Heart right ventricle (tissue), 16 donors: ENCODE measurements around the gene ARHGAP42. TPM values are rescaled to one million over a fixed set of nuclear protein-coding genes. Genes with fewer than 3 reads are reported as not detected.

Experiments
- ATAC-seq, 8 donors: fragments of 200-7000 bp; cut with Tn5 transposase; one replicate each; pipeline ENCODE4 v1.9.1; 2020; ENCODE audit warnings: mild to moderate bottlenecking in 8 of 8, moderate library complexity in 8 of 8, moderate number of reproducible peaks in 1 of 8
- DNase-seq, 2 donors: peaks; one replicate each; pipeline ENCODE4 v3.0.0-alpha.2; 2020
- H3K27ac ChIP-seq, 10 donors: fragments of 200-600 bp; sonication (generic) in 2 of 10; one replicate each; pipeline versions ENCODE4 v1.5.0 to v1.8.0; 2020 to 2022; ENCODE audit warnings: mild to moderate bottlenecking in 3 of 10
- H3K27me3 ChIP-seq, 7 donors: fragments of 200-600 bp; one replicate each; pipeline ENCODE4 v1.8.0; 2021 to 2022; ENCODE audit warnings: mild to moderate bottlenecking in 2 of 7
- H3K36me3 ChIP-seq, 9 donors: fragments of 200-600 bp; sonication (generic) in 1 of 9; one replicate each; pipeline versions ENCODE4 v1.5.0 to v1.8.0; 2020 to 2022; ENCODE audit warnings: mild to moderate bottlenecking in 2 of 9
- H3K4me1 ChIP-seq, 9 donors: fragments of 200-600 bp; sonication (generic) in 1 of 9; one replicate each; pipeline versions ENCODE4 v1.5.0 to v1.8.0; 2020 to 2022; ENCODE audit warnings: mild to moderate bottlenecking in 4 of 9
- H3K4me3 ChIP-seq, 10 donors: fragments of 200-600 bp; sonication (generic) in 2 of 10; one replicate each; pipeline versions ENCODE4 v1.5.0 to v1.8.0; 2020 to 2022; ENCODE audit warnings: mild to moderate bottlenecking in 7 of 10, moderate library complexity in 2 of 10
- H3K9me3 ChIP-seq, 11 donors: fragments of 200-600 bp in 10 of 11; sonication (generic) in 2 of 11; one replicate each; pipeline versions ENCODE4 v1.5.0 to v1.8.0; 2013 to 2022; ENCODE audit warnings: mild to moderate bottlenecking in 2 of 11, control low read depth in 1 of 11, moderate library complexity in 1 of 11
- WGBS, 2 donors: extraction: QIAGEN DNeasy Blood & Tissue Kit; methylation state at CpG; one replicate each; pipeline ENCODE4 v1.1.7; 2013; ENCODE audit warnings: inconsistent platforms in 1 of 2; 5-methylcytosine and 5-hydroxymethylcytosine counted together
- intact Hi-C, 10 donors: fragments of 100-400 bp; cut with DNase I; formaldehyde crosslinking; loops; one replicate each; pipeline versions ENCODE4 v1.11.1 to v1.14.2; 2022
- polyA plus RNA-seq, 2 donors: library from polyadenylated mRNA; stranded (reverse); fragments of 200-250 nt; gene quantifications; one replicate each; pipeline ENCODE4 v1.2.3, GENCODE V29; 2013
- total RNA-seq, 10 donors: library from RNA; stranded (reverse); fragmentation: NEBNext Ultra II Directional in 3 of 10; extraction: Animal tissue kit (Norgen Biotek cat#: 25700) in 3 of 10; gene quantifications; one replicate each; pipeline versions ENCODE4 v1.2.1 to v1.2.4, GENCODE V29; 2021 to 2023
- TF ChIP-seq, protein P1 (sequence below), 9 donors: fragments of 200-600 bp; sonication (generic) in 2 of 9; IDR thresholded peaks; one replicate each; pipeline versions ENCODE4 v1.5.0 to v1.8.0; 2021 to 2022; ENCODE audit warnings: antibody characterized with exemption in 9 of 9, mild to moderate bottlenecking in 5 of 9, moderate library complexity in 1 of 9
- donor health status: Arrhythmogenic right ventricular cardiomyopathy.
- donor health status: ischemic (EF 13 %, LVEDD 7.1; RV severe dilation, severe dysfunction).
- donor health status: healthy with polysubstance abuse.
- donor health status: DM: no; HTN: yes; CAD: no.
- donor health status: DM: no; HTN: no; CAD: no.
- donor health status: ischemic (EF 25% LVEDD 6.9; RV normal size, moderate dysfunction).
- donor health status: ischemic (EF 25% LVEDD 5.7; RV mildly dilated, moderate dysfunction).
- donor health status: healthy.
- donor health status: DM: yes; HTN: yes; CAD: no.
- donor health status: Ischemic cardiomyopathy.
- donor health status: ischemic (EF 35%, LVEDD 5.7; RV mildly dilated, moderate dysfunction).
- donor health status: nonischemic (EF 11% LVEDD 7.7; RV severe dilation, severe dysfunction).
- donor health status: DM: yes; HTN: yes; CAD: no.
- donor health status: PGD.
- donor health status: ischemic (EF 29% LVEDD 5.4; RV normal size, mild dysfunction).
- donor health status: nonischemic (EF 23%, LVEDD 6.1; RV moderate dilation, normal function).

ARHGAP42 gene
- total and polyA plus RNA-seq, 12 donors: 3.9 to 13.1 (median 8.8) TPM

- intact Hi-C loops: loop anchor here in 2 of 10 donors (10.0 kb wide), 1 partner anchor 93 kb away; no protein-coding TSS in a partner anchor
- TF ChIP-seq, protein P1, sequence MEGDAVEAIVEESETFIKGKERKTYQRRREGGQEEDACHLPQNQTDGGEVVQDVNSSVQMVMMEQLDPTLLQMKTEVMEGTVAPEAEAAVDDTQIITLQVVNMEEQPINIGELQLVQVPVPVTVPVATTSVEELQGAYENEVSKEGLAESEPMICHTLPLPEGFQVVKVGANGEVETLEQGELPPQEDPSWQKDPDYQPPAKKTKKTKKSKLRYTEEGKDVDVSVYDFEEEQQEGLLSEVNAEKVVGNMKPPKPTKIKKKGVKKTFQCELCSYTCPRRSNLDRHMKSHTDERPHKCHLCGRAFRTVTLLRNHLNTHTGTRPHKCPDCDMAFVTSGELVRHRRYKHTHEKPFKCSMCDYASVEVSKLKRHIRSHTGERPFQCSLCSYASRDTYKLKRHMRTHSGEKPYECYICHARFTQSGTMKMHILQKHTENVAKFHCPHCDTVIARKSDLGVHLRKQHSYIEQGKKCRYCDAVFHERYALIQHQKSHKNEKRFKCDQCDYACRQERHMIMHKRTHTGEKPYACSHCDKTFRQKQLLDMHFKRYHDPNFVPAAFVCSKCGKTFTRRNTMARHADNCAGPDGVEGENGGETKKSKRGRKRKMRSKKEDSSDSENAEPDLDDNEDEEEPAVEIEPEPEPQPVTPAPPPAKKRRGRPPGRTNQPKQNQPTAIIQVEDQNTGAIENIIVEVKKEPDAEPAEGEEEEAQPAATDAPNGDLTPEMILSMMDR (IDR thresholded peaks at IDR 0.05): no peak
- 91 to 95% methylated on average over 1 of the region's 1 CpG for WGBS, 2 donors
Measured at GRCh38 chr11:100677796-100678195, 9.3 kb upstream of the ARHGAP42 start.

GRCh38 chr11:100680070-100680469 lies 7.0 kb upstream of the ARHGAP42 start:
- ATAC-seq (no peak), DNase-seq (no peak)
- 83 to 92% methylated on average over 7 of the region's 7 CpGs for WGBS, 2 donors
- Histone ChIP-seq H3K27me3 (no peaks in the 10 kb centered on the region), H3K27ac (no peak overlapping the region), H3K4me1 (peaks cover 0 to 31% (median 10%) of the 10 kb centered on the region in 9 donors), H3K9me3 (no peaks in the 10 kb centered on the region), H3K4me3 (no peak overlapping the region), H3K36me3 (no peaks in the 10 kb centered on the region)
- TF ChIP-seq, protein P1 (IDR thresholded peaks at IDR 0.05): no peak
- intact Hi-C loops: loop anchor here (5.0 to 10.0 kb wide), 9 partner anchors 95 to 255 kb away; no protein-coding TSS in a partner anchor

More at GRCh38 chr11:100677796-100678195, 9.3 kb upstream of the ARHGAP42 start:
- ATAC-seq (no peak), DNase-seq (no peak)
- H3K4me1 ChIP-seq: peaks cover 0 to 11% (median 0%) of the 10 kb centered on the region in 9 donors
- no peak overlapping the region for H3K27ac ChIP-seq
- H3K9me3 ChIP-seq: no peaks in the 10 kb centered on the region
- no peaks in the 10 kb centered on the region for H3K27me3 ChIP-seq
- H3K4me3 ChIP-seq: no peak overlapping the region
- no peaks in the 10 kb centered on the region for H3K36me3 ChIP-seq

GRCh38 chr11:100681064-100681502 lies 6.0 kb upstream of the ARHGAP42 start:
- H3K27ac ChIP-seq: peak overlapping the region in 1 of 10 donors; percentile 3
- TF ChIP-seq, protein P1 (IDR thresholded peaks at IDR 0.05): no peak
- DNase-seq (peak; percentile 33 to 37), ATAC-seq (peak in 7 of 8 donors; percentile 41 to 78 (median 57))
- intact Hi-C loops: loop anchor here (5.0 to 10.0 kb wide), 9 partner anchors 96 to 254 kb away; no protein-coding TSS in a partner anchor
- H3K27me3 ChIP-seq: no peaks in the 10 kb centered on the region
- no peaks in the 10 kb centered on the region for H3K9me3 ChIP-seq
- H3K4me1 ChIP-seq: peaks cover 0 to 35% (median 10%) of the 10 kb centered on the region in 9 donors
- 45 to 49% methylated on average over 8 of the region's 8 CpGs for WGBS, 2 donors
- H3K4me3 ChIP-seq: no peak overlapping the region
- no peaks in the 10 kb centered on the region for H3K36me3 ChIP-seq

- DNase-seq (no peak), ATAC-seq (peak in 1 of 8 donors; percentile 17)
- Histone ChIP-seq H3K27ac (peak overlapping the region in 1 of 10 donors; percentile 49), H3K4me1 (peaks cover 0 to 35% (median 10%) of the 10 kb centered on the region in 9 donors), H3K36me3 (no peaks in the 10 kb centered on the region), H3K9me3 (no peaks in the 10 kb centered on the region), H3K4me3 (no peak overlapping the region), H3K27me3 (peaks cover 0 to 9% (median 0%) of the 10 kb centered on the region in 7 donors)
- intact Hi-C loops: loop anchor here (1.0 to 10.0 kb wide), 14 partner anchors 98 to 252 kb away; no protein-coding TSS in a partner anchor
- TF ChIP-seq, protein P1 (IDR thresholded peaks at IDR 0.05): peak; percentile 19 to 71 (median 59)
- WGBS, 2 donors: 71% methylated on average over 2 of the region's 2 CpGs
Measured at GRCh38 chr11:100682247-100682969, 4.7 kb upstream of the ARHGAP42 start.
